NB4 (cell line): ENCODE results near the gene MRPL23.
A peak's percentile ranks its signal among the peaks of the same experiment; 100 is the strongest.

Experiments
- DNase-seq: peaks from one replicate; pipeline ENCODE4 v3.0.0; 2010; ENCODE audit warnings: low read depth
- H3K4me3 ChIP-seq: one replicate; pipeline ENCODE4 v1.5.1; 2011; ENCODE audit warnings: mild to moderate bottlenecking, low read depth, low read length, moderate library complexity
- MYC ChIP-seq: IDR thresholded peaks from 2 replicates; pipeline ENCODE4 v1.6.1; 2011; ENCODE audit warnings: low read depth, low read length
- POLR2A ChIP-seq: IDR thresholded peaks from 2 replicates; pipeline ENCODE4 v1.6.1; 2011; ENCODE audit warnings: mild to moderate bottlenecking; ENCODE audit not compliant: insufficient read length; ENCODE audit errors: extremely low read depth
- TF ChIP-seq, protein P1 (sequence below): IDR thresholded peaks from 2 replicates; pipeline ENCODE4 v1.6.1; 2011; ENCODE audit warnings: low read depth, low read length
- TF ChIP-seq, protein P2 (sequence below): IDR thresholded peaks from one replicate; pipeline ENCODE4 v1.5.1; 2012; ENCODE audit warnings: low read depth, low read length

Gene MRPL23

DNA sequence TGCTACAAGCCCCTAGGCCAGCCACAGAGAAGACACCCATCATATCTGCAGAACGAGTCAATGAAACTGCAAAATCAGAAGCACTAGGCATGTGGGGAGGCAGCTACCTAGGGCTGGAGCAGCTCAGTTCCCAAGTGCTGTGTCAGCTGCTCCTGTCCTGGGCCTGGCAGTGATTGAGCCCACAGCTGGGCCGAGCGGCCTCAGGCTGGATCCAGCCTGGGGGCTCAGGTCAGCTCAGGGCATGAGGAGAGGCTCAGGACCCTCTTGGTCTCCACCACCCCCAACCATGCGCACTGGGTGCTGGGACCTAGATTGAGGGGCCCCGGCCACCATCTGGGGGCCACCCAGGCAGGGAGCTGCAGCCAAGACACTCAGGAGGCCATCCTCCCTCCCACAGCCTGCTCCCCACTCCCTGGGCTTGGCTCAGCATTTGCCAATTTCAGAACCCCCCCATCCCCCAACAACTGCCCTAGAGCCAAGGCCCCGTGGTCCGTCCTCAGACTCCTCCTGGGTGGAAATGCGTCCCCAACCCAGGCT lies 30.1 kb upstream of the MRPL23 start:
- H3K4me3 ChIP-seq, result no peak overlapping the region
- DNase-seq, result peak; percentile 25
- TF ChIP-seq, protein P1, sequence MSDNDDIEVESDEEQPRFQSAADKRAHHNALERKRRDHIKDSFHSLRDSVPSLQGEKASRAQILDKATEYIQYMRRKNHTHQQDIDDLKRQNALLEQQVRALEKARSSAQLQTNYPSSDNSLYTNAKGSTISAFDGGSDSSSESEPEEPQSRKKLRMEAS, result no peak
- TF ChIP-seq, protein P2, sequence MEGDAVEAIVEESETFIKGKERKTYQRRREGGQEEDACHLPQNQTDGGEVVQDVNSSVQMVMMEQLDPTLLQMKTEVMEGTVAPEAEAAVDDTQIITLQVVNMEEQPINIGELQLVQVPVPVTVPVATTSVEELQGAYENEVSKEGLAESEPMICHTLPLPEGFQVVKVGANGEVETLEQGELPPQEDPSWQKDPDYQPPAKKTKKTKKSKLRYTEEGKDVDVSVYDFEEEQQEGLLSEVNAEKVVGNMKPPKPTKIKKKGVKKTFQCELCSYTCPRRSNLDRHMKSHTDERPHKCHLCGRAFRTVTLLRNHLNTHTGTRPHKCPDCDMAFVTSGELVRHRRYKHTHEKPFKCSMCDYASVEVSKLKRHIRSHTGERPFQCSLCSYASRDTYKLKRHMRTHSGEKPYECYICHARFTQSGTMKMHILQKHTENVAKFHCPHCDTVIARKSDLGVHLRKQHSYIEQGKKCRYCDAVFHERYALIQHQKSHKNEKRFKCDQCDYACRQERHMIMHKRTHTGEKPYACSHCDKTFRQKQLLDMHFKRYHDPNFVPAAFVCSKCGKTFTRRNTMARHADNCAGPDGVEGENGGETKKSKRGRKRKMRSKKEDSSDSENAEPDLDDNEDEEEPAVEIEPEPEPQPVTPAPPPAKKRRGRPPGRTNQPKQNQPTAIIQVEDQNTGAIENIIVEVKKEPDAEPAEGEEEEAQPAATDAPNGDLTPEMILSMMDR, result no peak
- TF ChIP-seq MYC, result no peak

DNA sequence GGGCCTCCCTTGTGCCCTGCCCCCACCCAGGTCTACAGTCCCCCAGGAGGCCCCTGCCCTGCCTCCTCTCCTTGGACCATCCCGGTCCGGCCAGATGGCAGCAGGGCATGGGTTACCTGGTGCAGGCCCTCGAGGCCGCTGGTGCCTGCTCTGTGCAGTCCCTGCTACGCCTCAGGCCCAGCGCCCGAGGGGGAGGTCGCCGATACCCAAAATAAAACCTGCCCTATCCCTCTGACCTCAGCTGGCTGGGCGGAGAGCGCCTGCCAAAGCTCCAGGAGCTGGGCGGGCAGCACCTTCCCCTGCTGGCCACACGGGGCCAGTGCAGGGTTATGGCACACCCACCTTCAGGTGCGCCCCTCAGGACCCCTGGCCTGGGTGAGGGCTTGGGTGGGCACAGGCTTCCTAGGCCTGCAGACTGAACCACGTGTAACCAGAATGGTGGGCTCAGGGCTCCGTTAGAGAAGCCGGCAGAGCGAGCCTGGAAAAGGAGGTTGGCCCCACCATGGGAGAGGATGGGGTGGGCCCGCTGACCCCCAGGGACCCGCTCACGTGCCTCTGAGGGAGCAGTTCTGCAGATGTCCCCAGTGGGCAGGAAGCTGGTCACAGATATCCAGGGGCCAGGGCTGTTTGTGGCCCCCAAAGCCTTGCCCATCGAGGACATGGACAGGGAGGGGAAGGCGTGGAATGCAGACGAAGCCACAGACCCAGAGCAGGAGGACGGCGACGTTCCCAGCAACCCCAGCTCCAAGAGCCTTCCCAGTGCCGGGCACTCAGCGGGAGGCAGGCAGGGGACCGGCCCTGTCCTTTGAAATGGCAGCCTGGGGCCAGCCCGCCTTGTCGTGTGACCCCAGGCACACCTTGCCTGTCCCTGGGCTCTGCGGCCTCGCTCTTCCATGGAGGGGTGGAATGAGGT lies 29.4 kb upstream of the MRPL23 start:
- H3K4me3 ChIP-seq, result no peak overlapping the region
- TF ChIP-seq MYC, result no peak
- TF ChIP-seq, protein P2, result peak; percentile 29
- no peak for DNase-seq

- no peak for TF ChIP-seq POLR2A
- no peak overlapping the region for H3K4me3 ChIP-seq
- DNase-seq, result no peak
Observed at GRCh38 chr11:1918436-1919315, 28.5 kb upstream of the MRPL23 start.

DNA sequence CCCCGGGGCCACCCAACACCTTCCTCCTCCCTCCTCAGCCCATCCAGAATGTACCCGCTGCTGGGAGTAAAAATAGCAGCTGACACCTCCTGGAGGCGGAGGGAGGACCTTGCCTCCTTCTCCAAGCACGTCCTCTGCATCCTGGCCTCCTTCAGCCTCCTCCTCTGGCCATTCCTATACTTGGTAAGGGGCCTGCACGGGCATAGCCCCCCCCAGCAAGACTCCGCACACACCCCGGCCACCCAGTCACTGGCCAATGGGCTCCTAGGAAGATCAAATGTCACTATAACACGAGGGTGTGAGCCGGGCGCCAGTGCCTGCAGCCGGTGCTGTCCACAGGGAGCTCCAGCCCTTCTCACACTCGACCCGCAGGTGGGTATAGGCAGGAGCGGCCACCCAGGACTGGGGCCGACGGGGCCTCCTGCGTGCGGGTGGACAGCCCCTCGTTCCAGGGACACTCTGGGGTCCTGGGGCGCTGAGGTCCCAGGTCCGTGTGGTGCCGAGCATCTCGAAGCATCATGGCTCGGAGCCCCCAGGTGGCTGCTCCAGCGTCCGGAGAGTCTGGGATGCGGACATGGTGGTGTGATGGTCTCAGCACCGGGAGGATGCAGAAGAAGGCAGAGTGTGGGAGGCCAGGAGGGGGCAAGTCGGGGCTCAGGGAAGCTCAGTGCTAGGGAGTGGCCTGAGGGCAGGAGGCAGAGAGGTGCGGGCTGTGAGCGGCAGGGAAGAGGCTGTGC lies 27.6 kb upstream of the MRPL23 start, which contains the start of gene TNNT3:
TSS of gene TNNT3 (plus strand) at position 313 of the 737 bp plus-strand sequence. CDS start 3,172 bp downstream, outside the sequence.
- TF ChIP-seq MYC, result no peak
- TF ChIP-seq, protein P2, result no peak
- TF ChIP-seq, protein P1, result no peak
- no peak within 1 kb of the TSS for H3K4me3 ChIP-seq
- DNase-seq, result no peak

DNA sequence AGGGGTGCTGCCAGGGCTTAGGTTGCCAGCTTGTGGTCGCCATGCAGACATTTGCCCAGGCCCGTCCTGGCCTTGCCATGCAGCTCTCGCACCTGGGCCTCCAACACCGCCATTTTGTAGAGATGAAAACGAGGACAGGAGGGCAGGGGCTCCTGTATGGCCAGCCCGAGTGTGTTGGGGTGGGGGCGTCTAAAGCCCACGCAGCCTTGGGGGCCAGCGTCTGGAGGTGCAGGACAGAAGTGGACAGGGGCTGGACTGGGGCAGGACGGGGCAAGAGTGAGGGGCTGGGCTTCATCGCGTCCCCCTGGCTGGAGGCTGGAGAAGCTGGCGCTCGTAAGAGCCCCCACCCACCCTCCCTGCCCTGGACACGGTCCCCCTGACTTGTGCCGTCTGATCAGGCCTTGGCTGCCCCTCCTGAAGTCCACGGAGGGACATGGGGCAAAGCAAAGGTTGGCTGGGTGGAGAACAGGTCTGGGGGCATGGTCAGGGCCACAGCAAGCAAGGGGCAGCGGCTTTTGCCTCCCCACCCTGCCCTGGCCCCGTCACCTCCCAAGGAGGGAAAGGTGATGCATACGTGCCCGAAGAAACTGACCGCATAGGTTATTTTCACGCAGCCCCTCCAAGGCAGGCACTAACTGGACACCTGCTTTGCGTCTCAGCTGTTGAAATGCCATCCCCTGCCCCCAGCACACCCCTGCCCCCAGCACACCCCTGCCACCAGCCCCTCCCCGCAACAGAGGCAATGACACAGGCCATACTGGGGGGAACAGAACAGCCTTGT lies 26.8 kb upstream of the MRPL23 start:
- no peak overlapping the region for H3K4me3 ChIP-seq
- DNase-seq, result no peak
- TF ChIP-seq, protein P2, result no peak
- TF ChIP-seq MYC (no peak), POLR2A (no peak)
- TF ChIP-seq, protein P1, result no peak
